Measurements from ENCODE around the gene CRAMP1. TPM values are rescaled to one million over a fixed set of nuclear protein-coding genes. Genes with fewer than 3 reads are reported as not detected.

CRAMP1 gene
- total RNA-seq, 4 donors from 2014 or later: 15.7 to 39.3 (median 26.1) TPM

GRCh38 chr16:1613211-1613622 is 1.1 kb downstream of the CRAMP1 start:
- Histone ChIP-seq H3K27me3 (no peaks in the 10 kb centered on the region), H3K36me3 (peaks cover 3% of the 10 kb centered on the region), H3K4me1 (peaks cover 58% of the 10 kb centered on the region), H3K4me3 (peak overlapping the region; percentile 99), H3K9me3 (no peaks in the 10 kb centered on the region), H3K27ac (peak overlapping the region; percentile 87)
- no peak for DNase-seq (ENCODE audit: low spot score in 2 of 2)
- TF ChIP-seq CTCF (IDR thresholded peaks at IDR 0.05): no peak
- TF ChIP-seq EP300 (IDR thresholded peaks at IDR 0.05): no peak
- TF ChIP-seq POLR2AphosphoS5 (IDR thresholded peaks at IDR 0.05): no peak
- TF ChIP-seq POLR2A (IDR thresholded peaks at IDR 0.05): no peak
- 3% methylated on average over 18 of the region's 20 CpGs for WGBS

DNA sequence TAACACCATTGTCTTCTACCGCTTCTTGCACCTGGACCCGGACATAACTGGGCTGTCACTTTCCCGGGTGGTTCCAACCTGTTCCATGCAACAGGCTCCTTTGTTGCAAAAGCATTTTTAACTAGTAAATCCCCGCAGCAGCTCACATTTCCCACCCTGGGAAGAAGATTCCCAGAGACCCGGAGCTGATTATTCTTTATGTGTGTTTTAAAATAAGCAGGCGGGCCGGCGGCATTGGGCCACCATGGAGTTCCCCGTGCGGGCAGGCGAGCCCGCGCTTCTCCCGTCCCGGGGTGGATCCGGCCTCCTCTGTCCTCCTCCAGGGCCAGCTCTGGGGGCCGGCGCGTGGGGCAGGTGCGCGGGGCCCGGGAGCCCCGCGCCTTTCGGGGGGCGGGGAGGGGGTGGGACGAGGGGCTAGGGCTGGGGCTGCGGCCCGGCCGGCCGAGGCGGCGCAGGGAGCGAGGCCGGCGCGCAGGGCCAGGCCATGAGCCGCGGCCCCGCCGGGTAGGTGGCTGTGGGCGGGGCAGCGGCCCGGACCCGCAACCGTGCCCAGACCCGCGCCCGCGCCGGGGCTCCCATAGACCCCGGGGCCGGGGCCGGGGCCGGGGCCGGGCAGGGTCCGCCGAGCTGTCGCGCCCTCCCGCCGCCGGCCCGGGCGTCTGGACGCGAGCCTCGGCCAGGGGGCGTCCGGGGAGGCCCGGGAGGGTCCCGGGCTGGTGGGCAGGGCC is 1.7 kb downstream of the CRAMP1 start:
- WGBS: 3% methylated on average over 5 of the region's 72 CpGs
- H3K4me3 ChIP-seq: peak overlapping the region; percentile 99
- no peak for DNase-seq (ENCODE audit: low spot score in 2 of 2)
- TF ChIP-seq CTCF (IDR thresholded peaks at IDR 0.05) (no peak), POLR2AphosphoS5 (IDR thresholded peaks at IDR 0.05) (no peak), EP300 (IDR thresholded peaks at IDR 0.05) (no peak), POLR2A (IDR thresholded peaks at IDR 0.05) (no peak)
- H3K36me3 ChIP-seq: peaks cover 4% of the 10 kb centered on the region
- peak overlapping the region; percentile 87 for H3K27ac ChIP-seq
- H3K9me3 ChIP-seq: no peaks in the 10 kb centered on the region
- H3K4me1 ChIP-seq: peaks cover 58% of the 10 kb centered on the region
- H3K27me3 ChIP-seq: no peaks in the 10 kb centered on the region

GRCh38 chr16:1614456-1615102 is 2.4 kb downstream of the CRAMP1 start:
- Histone ChIP-seq H3K27ac (peak overlapping the region; percentile 87), H3K36me3 (peaks cover 10% of the 10 kb centered on the region)
- DNase-seq (ENCODE audit: low spot score in 2 of 2): no peak

DNA sequence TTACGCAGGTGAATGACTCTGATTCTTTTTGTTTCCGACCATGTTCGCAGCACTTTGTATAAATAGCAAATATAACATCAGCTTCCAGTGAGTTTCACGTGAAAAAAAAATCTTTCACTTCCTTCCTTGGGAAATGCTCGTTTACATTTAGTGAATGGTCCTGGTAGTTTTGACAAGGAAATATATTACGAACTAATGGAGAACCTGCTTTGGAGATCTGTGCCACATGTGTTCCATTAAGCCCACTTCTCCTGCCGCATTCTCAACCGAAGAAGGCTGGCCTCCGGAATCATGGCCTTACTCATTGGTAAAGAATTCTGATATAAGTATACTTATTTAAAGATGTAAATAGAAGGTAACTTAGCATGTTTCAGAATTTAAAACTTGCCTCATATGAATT is 3.6 kb downstream of the CRAMP1 start:
- 68% methylated on average over 9 of the region's 9 CpGs for WGBS
- no peaks in the 10 kb centered on the region for H3K9me3 ChIP-seq
- H3K36me3 ChIP-seq: peaks cover 22% of the 10 kb centered on the region
- peaks cover 45% of the 10 kb centered on the region for H3K4me1 ChIP-seq
- DNase-seq (ENCODE audit: low spot score in 2 of 2): no peak
- H3K4me3 ChIP-seq: peak overlapping the region; percentile 99
- H3K27me3 ChIP-seq: no peaks in the 10 kb centered on the region
- TF ChIP-seq POLR2AphosphoS5 (IDR thresholded peaks at IDR 0.05) (no peak), POLR2A (IDR thresholded peaks at IDR 0.05) (no peak), EP300 (IDR thresholded peaks at IDR 0.05) (no peak), CTCF (IDR thresholded peaks at IDR 0.05) (no peak)
- no peak overlapping the region for H3K27ac ChIP-seq

More at GRCh38 chr16:1614456-1615102, 2.4 kb downstream of the CRAMP1 start:
- Histone ChIP-seq H3K4me1 (peaks cover 53% of the 10 kb centered on the region), H3K4me3 (peak overlapping the region; percentile 99), H3K27me3 (no peaks in the 10 kb centered on the region), H3K9me3 (no peaks in the 10 kb centered on the region)
- 0% methylated on average over 9 of the region's 80 CpGs for WGBS
- TF ChIP-seq POLR2A (IDR thresholded peaks at IDR 0.05) (no peak), POLR2AphosphoS5 (IDR thresholded peaks at IDR 0.05) (no peak), EP300 (IDR thresholded peaks at IDR 0.05) (no peak), CTCF (IDR thresholded peaks at IDR 0.05) (no peak)

DNA sequence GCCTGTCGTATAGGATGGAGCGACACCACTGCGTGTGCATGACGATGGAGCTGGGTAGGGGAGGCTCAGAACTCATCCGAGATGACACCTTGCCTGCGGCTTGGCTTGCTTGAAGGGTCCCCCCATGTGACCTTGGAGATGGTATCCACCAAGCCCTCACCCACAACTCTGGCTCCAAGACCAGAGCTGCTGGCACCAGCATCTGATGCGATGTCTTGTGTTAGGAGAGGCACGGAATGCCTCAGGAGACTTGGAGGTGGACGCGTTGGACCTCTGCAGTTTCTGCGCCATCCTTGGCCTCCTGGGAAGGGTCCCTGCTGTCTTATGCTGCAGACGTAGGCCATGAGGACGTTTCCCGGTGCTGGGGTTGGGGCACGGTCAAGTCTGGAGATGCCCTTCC is 7.8 kb downstream of the CRAMP1 start:
- H3K9me3 ChIP-seq: no peaks in the 10 kb centered on the region
- H3K4me1 ChIP-seq: peaks cover 16% of the 10 kb centered on the region
- H3K36me3 ChIP-seq: peaks cover 35% of the 10 kb centered on the region
- no peak overlapping the region for H3K27ac ChIP-seq
- DNase-seq (ENCODE audit: low spot score in 2 of 2): no peak
- H3K27me3 ChIP-seq: no peaks in the 10 kb centered on the region
- TF ChIP-seq EP300 (IDR thresholded peaks at IDR 0.05) (no peak), POLR2AphosphoS5 (IDR thresholded peaks at IDR 0.05) (no peak), POLR2A (IDR thresholded peaks at IDR 0.05) (no peak), CTCF (IDR thresholded peaks at IDR 0.05) (no peak)
- WGBS: 88% methylated on average over 15 of the region's 15 CpGs
- H3K4me3 ChIP-seq: no peak overlapping the region
